Motor neuron (in vitro differentiated cells): Measurements from ENCODE around the gene TRHDE. TPM values are rescaled to one million over a fixed set of nuclear protein-coding genes. Genes with fewer than 3 reads are reported as not detected.
A peak's percentile ranks its signal among the peaks of the same experiment; 100 is the strongest.

Source experiments
- ATAC-seq, 8 experiments: fragments of 200-7000 bp; cut with Tn5 transposase; replicated peaks in 6 of 8; 2 replicates each; pipeline ENCODE4 v1.8.0; 2021; ENCODE audit warnings: mild to moderate bottlenecking in 8 of 8, moderate library complexity in 8 of 8
- H3K27ac ChIP-seq, 2 donors: fragments of 250-450 bp; sonication (Bioruptor Pico); 2 replicates each; pipeline ENCODE4 v1.9.0; 2021; ENCODE audit warnings: antibody characterized with exemption in 2 of 2, mild to moderate bottlenecking in 2 of 2, moderate library complexity in 1 of 2
- H3K4me1 ChIP-seq, 2 donors: fragments of 250-450 bp; sonication (Bioruptor Pico); replicated peaks in 1 of 2; 2 replicates each; pipeline ENCODE4 v1.6.1; 2021; ENCODE audit warnings: antibody characterized with exemption in 2 of 2, mild to moderate bottlenecking in 2 of 2, moderate library complexity in 1 of 2
- H3K4me3 ChIP-seq, 5 donors: fragments of 250-450 bp; sonication (Bioruptor Pico); 2 replicates each; pipeline ENCODE4 v1.9.0; 2021; ENCODE audit warnings: antibody characterized with exemption in 5 of 5, mild to moderate bottlenecking in 5 of 5, moderate library complexity in 4 of 5
- WGBS, 10 experiments: fragments of 450-650 bp; shearing (Covaris generic); methylation state at CpG; one replicate each; pipeline ENCODE4 v1.0.0; 2022; 5-methylcytosine and 5-hydroxymethylcytosine counted together
- in situ Hi-C, 9 experiments: fragments of 400-800 bp; cut with MboI; loops; one replicate each; pipeline ENCODE4 v1.15.0; 2021; ENCODE audit warnings: low sequenced_read_pairs in 9 of 9, low pct_unique_long_range_greater_than_20kb in 2 of 9; ENCODE audit not compliant: unreplicated experiment in 9 of 9
- total RNA-seq, 8 experiments: library from RNA; unstranded; fragments of 300-600 nt; gene quantifications; 2 replicates each; pipeline versions ENCODE4 v1.2.3 to v1.2.4, GENCODE V29; 2022

Gene TRHDE
- 1 to 10 TPM in 5 of 8 experiments, under 1 TPM in 3; 0.04 to 7.1 (median 1.9) TPM for total RNA-seq

DNA sequence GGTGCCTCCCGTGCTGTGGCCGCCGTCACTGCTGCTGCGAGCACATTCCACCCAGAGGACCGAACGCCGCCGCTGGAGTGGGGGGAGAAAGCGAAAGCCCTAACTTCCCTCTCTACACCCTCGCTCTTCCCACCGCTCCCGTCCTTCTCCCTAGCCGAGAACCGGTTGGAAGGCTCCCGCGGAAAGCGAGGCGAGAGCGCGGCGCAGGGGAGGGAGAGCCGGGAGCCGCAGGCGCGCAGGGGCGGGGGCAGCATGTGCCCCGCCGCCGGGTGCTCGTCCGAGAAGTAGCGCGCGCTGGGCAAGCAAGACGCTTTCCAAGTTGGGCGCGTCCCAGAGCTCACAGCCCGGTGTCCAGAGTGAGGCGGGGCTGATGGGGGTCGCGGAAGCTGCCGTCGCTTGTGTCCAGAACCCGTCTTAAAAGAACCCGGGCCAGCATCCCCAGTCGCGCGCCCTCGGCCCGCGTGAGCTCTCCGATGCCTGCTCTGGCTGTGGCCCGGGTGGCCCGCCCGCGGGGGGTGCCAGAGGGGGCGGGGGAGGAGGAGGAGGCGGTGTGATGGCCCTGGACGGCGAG is at the start of gene TRHDE:
TSS of gene TRHDE (plus strand) at position 280 of the 571 bp plus-strand sequence. CDS start at position 554, 274 bp downstream.
- 0% methylated on average over 1 to 4 of the region's 60 CpGs; no CpG with 5 or more reads in 7 of the 10 experiments for WGBS, 10 experiments
- peak within 1 kb of the TSS; percentile 27 to 42 for H3K27ac ChIP-seq
- peak; percentile 46 to 78 (median 58) for ATAC-seq
- peak within 1 kb of the TSS; percentile 51 to 87 (median 73) for H3K4me3 ChIP-seq
- H3K4me1 ChIP-seq, result peaks cover 3 to 6% of the 10 kb centered on the region in 2 donors
- in situ Hi-C loops, result loop anchor here in 1 of 9 experiments (25.0 kb wide), 1 partner anchor 260 kb away; no protein-coding TSS in a partner anchor

GRCh38 chr12:72226510-72226909 is 45.7 kb upstream of the TRHDE start:
- H3K27ac ChIP-seq, result no peak overlapping the region
- in situ Hi-C loops, result no loop called here
- H3K4me3 ChIP-seq, result no peak overlapping the region
- no peaks in the 10 kb centered on the region for H3K4me1 ChIP-seq
- WGBS, 10 experiments, result 0 to 100% (median 81%) methylated on average over 1 of the region's 1 CpG; no CpG with 5 or more reads in 3 of the 10 experiments
- no peak for ATAC-seq

DNA sequence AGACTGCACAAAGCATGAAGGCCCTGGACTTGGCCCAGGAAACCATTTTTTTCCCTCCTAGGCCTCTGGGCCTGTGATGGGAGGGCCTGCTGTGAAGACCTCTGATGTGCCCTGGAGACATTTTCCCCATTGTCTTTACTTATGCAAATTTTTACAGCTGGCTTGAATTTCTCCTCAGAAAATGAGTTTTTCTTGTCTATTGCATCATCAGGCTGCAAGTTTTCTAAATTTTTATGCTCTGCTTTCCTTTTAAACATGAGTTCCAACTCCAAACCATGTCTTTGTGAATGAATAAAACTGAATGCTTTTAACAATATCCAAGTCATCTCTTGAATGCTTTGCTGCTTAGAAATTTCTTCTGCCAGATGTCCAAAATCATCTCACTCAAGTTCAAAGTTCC is 43.7 kb upstream of the TRHDE start:
- H3K27ac ChIP-seq, result no peak overlapping the region
- in situ Hi-C loops, result no loop called here

GRCh38 chr12:72230589-72230988 is 41.6 kb upstream of the TRHDE start:
- no peak for ATAC-seq
- in situ Hi-C loops, result no loop called here
- 0 to 100% (median 79%) methylated on average over 1 to 4 of the region's 4 CpGs for WGBS, 10 experiments
- Histone ChIP-seq H3K27ac (no peak overlapping the region), H3K4me1 (no peaks in the 10 kb centered on the region), H3K4me3 (no peak overlapping the region)

More for the DNA sequence above, 43.7 kb upstream of the TRHDE start:
- ATAC-seq, result peak in 2 of 8 experiments; percentile 22 to 88
- no peak overlapping the region for H3K4me3 ChIP-seq
- no peaks in the 10 kb centered on the region for H3K4me1 ChIP-seq

GRCh38 chr12:72234886-72235285 is 37.3 kb upstream of the TRHDE start:
- ATAC-seq, result no peak
- in situ Hi-C loops, result no loop called here
- 0 to 100% (median 74%) methylated on average over 1 to 2 of the region's 2 CpGs; no CpG with 5 or more reads in 1 of the 10 experiments for WGBS, 10 experiments
- H3K4me1 ChIP-seq, result no peaks in the 10 kb centered on the region
- no peak overlapping the region for H3K4me3 ChIP-seq
- H3K27ac ChIP-seq, result no peak overlapping the region

DNA sequence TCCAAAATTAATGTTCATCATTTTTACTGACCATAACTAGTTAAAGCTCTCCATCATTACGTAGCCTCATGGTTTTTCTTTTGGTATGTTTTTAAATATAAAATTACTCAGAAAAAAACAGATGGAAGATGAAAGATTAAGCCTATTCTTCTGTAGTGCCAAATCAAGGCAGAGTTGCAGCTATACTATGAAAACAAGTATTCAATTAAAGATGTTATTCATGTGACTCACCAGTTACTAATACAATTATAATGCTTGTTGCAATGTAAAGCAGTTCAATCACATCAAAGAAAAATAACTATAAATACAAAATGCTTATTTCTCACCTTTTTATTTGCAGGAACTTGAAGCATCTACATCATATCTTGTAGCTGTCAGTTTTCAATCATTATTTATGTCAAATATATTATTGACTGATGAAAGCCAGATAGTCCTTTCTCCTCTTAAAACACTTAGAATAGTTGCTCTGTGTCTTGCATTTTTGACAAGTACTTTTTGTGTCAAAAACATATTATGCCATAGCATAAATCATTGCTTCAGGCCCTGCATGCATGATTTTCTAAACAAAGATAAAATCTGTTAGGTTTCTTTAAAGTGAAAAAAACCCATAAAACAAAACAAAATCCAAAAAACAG is 36.0 kb upstream of the TRHDE start:
- no peak overlapping the region for H3K27ac ChIP-seq
- 0 to 100% (median 40%) methylated on average over 1 of the region's 1 CpG; no CpG with 5 or more reads in 3 of the 10 experiments for WGBS, 10 experiments
- no peak overlapping the region for H3K4me3 ChIP-seq
- in situ Hi-C loops, result no loop called here
- H3K4me1 ChIP-seq, result no peaks in the 10 kb centered on the region
- peak in 1 of 8 experiments; percentile 45 for ATAC-seq

- WGBS, 10 experiments, result 49 to 100% (median 80%) methylated on average over 2 to 3 of the region's 3 CpGs; no CpG with 5 or more reads in 2 of the 10 experiments
- in situ Hi-C loops, result no loop called here
- H3K27ac ChIP-seq, result no peak overlapping the region
- ATAC-seq, result no peak
- no peak overlapping the region for H3K4me3 ChIP-seq
- no peaks in the 10 kb centered on the region for H3K4me1 ChIP-seq
Observed at GRCh38 chr12:72241552-72241951, 30.6 kb upstream of the TRHDE start.

- ATAC-seq, result no peak
- 25 to 100% (median 96%) methylated on average over 1 to 2 of the region's 2 CpGs; no CpG with 5 or more reads in 2 of the 10 experiments for WGBS, 10 experiments
- Histone ChIP-seq H3K4me3 (no peak overlapping the region), H3K4me1 (no peaks in the 10 kb centered on the region), H3K27ac (no peak overlapping the region)
- in situ Hi-C loops, result no loop called here
Observed at GRCh38 chr12:72242946-72243345, 29.2 kb upstream of the TRHDE start.

GRCh38 chr12:72246370-72246769 is 25.8 kb upstream of the TRHDE start:
- in situ Hi-C loops, result no loop called here
- H3K4me3 ChIP-seq, result no peak overlapping the region
- no peak overlapping the region for H3K27ac ChIP-seq
- ATAC-seq, result no peak
- 57 to 91% (median 82%) methylated on average over 3 to 4 of the region's 4 CpGs for WGBS, 10 experiments
- H3K4me1 ChIP-seq, result no peaks in the 10 kb centered on the region

- in situ Hi-C loops, result loop anchor here in 1 of 9 experiments (25.0 kb wide), 1 partner anchor 238 kb away; no protein-coding TSS in a partner anchor
- 0 to 100% (median 94%) methylated on average over 1 to 2 of the region's 2 CpGs; no CpG with 5 or more reads in 2 of the 10 experiments for WGBS, 10 experiments
- H3K4me1 ChIP-seq, result no peaks in the 10 kb centered on the region
- H3K4me3 ChIP-seq, result no peak overlapping the region
- no peak overlapping the region for H3K27ac ChIP-seq
- no peak for ATAC-seq
Observed at GRCh38 chr12:72250346-72250745, 21.8 kb upstream of the TRHDE start.

- Histone ChIP-seq H3K4me1 (no peaks in the 10 kb centered on the region), H3K4me3 (no peak overlapping the region), H3K27ac (no peak overlapping the region)
- ATAC-seq, result no peak
- in situ Hi-C loops, result loop anchor here in 1 of 9 experiments (25.0 kb wide), 1 partner anchor 244 kb away; no protein-coding TSS in a partner anchor
- 17 to 100% (median 76%) methylated on average over 1 of the region's 1 CpG; no CpG with 5 or more reads in 4 of the 10 experiments for WGBS, 10 experiments
Observed at GRCh38 chr12:72256725-72257124, 15.4 kb upstream of the TRHDE start.

DNA sequence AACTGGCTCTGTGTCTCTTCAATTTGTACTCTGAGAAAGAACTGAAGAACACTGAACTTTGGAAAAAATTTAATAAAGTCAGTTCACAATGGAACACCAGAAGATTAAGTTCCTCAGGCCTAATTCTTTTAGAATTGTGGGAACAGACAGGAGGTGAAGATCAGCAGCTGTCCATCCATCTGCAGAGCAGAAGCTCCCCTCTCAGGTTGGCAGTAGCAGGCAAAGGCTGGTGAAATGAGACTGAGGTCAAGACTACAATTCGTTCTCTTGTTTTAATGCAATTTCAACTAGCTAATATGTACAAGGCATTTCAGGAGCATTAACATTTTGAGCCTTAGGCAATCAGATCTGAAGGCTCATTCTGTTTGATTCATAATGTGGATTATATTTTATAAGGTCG is 10.3 kb upstream of the TRHDE start:
- ATAC-seq, result peak in 2 of 8 experiments; percentile 43 to 69
- Histone ChIP-seq H3K4me3 (no peak overlapping the region), H3K4me1 (no peaks in the 10 kb centered on the region), H3K27ac (no peak overlapping the region)
- in situ Hi-C loops, result loop anchor here in 1 of 9 experiments (25.0 kb wide), 1 partner anchor 250 kb away; no protein-coding TSS in a partner anchor
- 0 to 100% (median 51%) methylated on average over 2 of the region's 2 CpGs; no CpG with 5 or more reads in 2 of the 10 experiments for WGBS, 10 experiments

GRCh38 chr12:72264548-72265175 is 7.5 kb upstream of the TRHDE start:
- H3K4me1 ChIP-seq, result no peaks in the 10 kb centered on the region
- no peak overlapping the region for H3K27ac ChIP-seq
- WGBS, 10 experiments, result 20 to 75% (median 48%) methylated on average over 1 of the region's 1 CpG; no CpG with 5 or more reads in 1 of the 10 experiments
- in situ Hi-C loops, result loop anchor here in 1 of 9 experiments (25.0 kb wide), 1 partner anchor 252 kb away; no protein-coding TSS in a partner anchor
- ATAC-seq, result peak in 1 of 8 experiments; percentile 21
- H3K4me3 ChIP-seq, result no peak overlapping the region
